Mesenchymal stem cell (in vitro differentiated cells and primary cell): ENCODE data around the gene SGTA.

Source experiments
- DNase-seq: peaks from one replicate; pipeline ENCODE4 v3.0.0-alpha.2; 2013
- H2AFZ ChIP-seq: one replicate; pipeline ENCODE4 v1.6.1; 2013; ENCODE audit warnings: low read depth, mild to moderate bottlenecking, control low read depth, inconsistent platforms, low read length, moderate library complexity
- H2AK5ac ChIP-seq: 2 replicates; pipeline ENCODE4 v1.6.1; 2013; ENCODE audit warnings: low read length, moderate library complexity, mild to moderate bottlenecking, inconsistent platforms; ENCODE audit not compliant: severe bottlenecking
- H2BK120ac ChIP-seq: one replicate; pipeline ENCODE4 v1.6.1; 2013; ENCODE audit warnings: low read depth, mild to moderate bottlenecking, inconsistent platforms, low read length, moderate library complexity
- H2BK12ac ChIP-seq, 2 experiments: one replicate each; pipeline ENCODE4 v1.6.1; 2013; ENCODE audit warnings: inconsistent platforms in 2 of 2, low read length in 2 of 2, mild to moderate bottlenecking in 2 of 2, moderate library complexity in 2 of 2, control low read depth in 1 of 2
- H2BK15ac ChIP-seq: one replicate; pipeline ENCODE4 v1.6.1; 2013; ENCODE audit warnings: mild to moderate bottlenecking, low read depth, inconsistent platforms; ENCODE audit not compliant: poor library complexity, severe bottlenecking
- H2BK5ac ChIP-seq: 2 replicates; pipeline ENCODE4 v1.6.1; 2013; ENCODE audit warnings: low read depth, mild to moderate bottlenecking, low read length, control low read depth, inconsistent platforms; ENCODE audit not compliant: poor library complexity, severe bottlenecking
- H3K14ac ChIP-seq, 2 experiments: one replicate each; pipeline ENCODE4 v1.6.1; 2013; ENCODE audit warnings: inconsistent platforms in 2 of 2, low read length in 2 of 2, control low read depth in 1 of 2, mild to moderate bottlenecking in 1 of 2, moderate library complexity in 1 of 2
- H3K18ac ChIP-seq, 2 experiments: one replicate each; pipeline ENCODE4 v1.6.1; 2013; ENCODE audit warnings: inconsistent platforms in 2 of 2, low read length in 2 of 2, control low read depth in 1 of 2, low read depth in 1 of 2, mild to moderate bottlenecking in 1 of 2
- H3K23ac ChIP-seq, 2 experiments: one replicate each; pipeline ENCODE4 v1.6.1; 2013; ENCODE audit warnings: inconsistent platforms in 2 of 2, low read length in 2 of 2, mild to moderate bottlenecking in 2 of 2, moderate library complexity in 2 of 2, control low read depth in 1 of 2
- H3K27ac ChIP-seq: 2 replicates; pipeline ENCODE4 v1.5.1; 2013; ENCODE audit warnings: mild to moderate bottlenecking, moderate library complexity, low read length, control low read depth, inconsistent platforms; ENCODE audit not compliant: poor library complexity, severe bottlenecking
- H3K27me3 ChIP-seq, 2 experiments: 2 replicates each; pipeline versions ENCODE4 v1.6.1 to v1.7.0; 2013; ENCODE audit warnings: low read length in 2 of 2, mild to moderate bottlenecking in 2 of 2, moderate library complexity in 2 of 2, control low read depth in 1 of 2, inconsistent platforms in 1 of 2; ENCODE audit not compliant: control insufficient read depth in 1 of 2, insufficient read depth in 1 of 2
- H3K36me3 ChIP-seq, 2 experiments: 2 replicates each; pipeline versions ENCODE4 v1.6.1 to v1.7.0; 2013; ENCODE audit warnings: low read length in 2 of 2, control low read depth in 1 of 2, inconsistent platforms in 1 of 2, low read depth in 1 of 2, mild to moderate bottlenecking in 1 of 2; ENCODE audit not compliant: insufficient read depth in 2 of 2, control insufficient read depth in 1 of 2
- H3K4ac ChIP-seq, 2 experiments: one replicate each; pipeline ENCODE4 v1.6.1; 2013; ENCODE audit warnings: inconsistent platforms in 2 of 2, low read length in 2 of 2, mild to moderate bottlenecking in 2 of 2, moderate library complexity in 2 of 2, control low read depth in 1 of 2, low read depth in 1 of 2
- H3K4me1 ChIP-seq: 2 replicates; pipeline ENCODE4 v1.6.1; 2013; ENCODE audit warnings: low read depth, low read length, control low read depth; ENCODE audit not compliant: control insufficient read depth, insufficient read depth
- H3K4me2 ChIP-seq: 2 replicates; pipeline ENCODE4 v1.6.1; 2013; ENCODE audit warnings: low read length, mild to moderate bottlenecking, inconsistent platforms; ENCODE audit not compliant: poor library complexity, severe bottlenecking
- H3K4me3 ChIP-seq, 2 experiments: 2 replicates each; pipeline versions ENCODE4 v1.5.1 to v1.7.0; 2013; ENCODE audit warnings: low read length in 2 of 2, mild to moderate bottlenecking in 2 of 2, control low read depth in 1 of 2, low read depth in 1 of 2; ENCODE audit not compliant: insufficient read depth in 1 of 2
- H3K79me1 ChIP-seq: replicated peaks from 2 replicates; pipeline ENCODE4 v1.6.1; 2013; ENCODE audit warnings: mild to moderate bottlenecking, control low read depth, low read length, inconsistent platforms; ENCODE audit not compliant: poor library complexity, severe bottlenecking
- H3K9ac ChIP-seq: 2 replicates; pipeline ENCODE4 v1.7.0; 2013; ENCODE audit warnings: mild to moderate bottlenecking, low read length, moderate library complexity
- H3K9me3 ChIP-seq: 2 replicates; pipeline ENCODE4 v1.7.0; 2013; ENCODE audit warnings: mild to moderate bottlenecking, low read length; ENCODE audit not compliant: control insufficient read depth
- H4K8ac ChIP-seq: one replicate; pipeline ENCODE4 v1.6.1; 2013; ENCODE audit warnings: inconsistent platforms, mild to moderate bottlenecking, low read length, moderate library complexity
- H4K91ac ChIP-seq: one replicate; pipeline ENCODE4 v1.6.1; 2013; ENCODE audit warnings: mild to moderate bottlenecking, low read length, inconsistent platforms
- WGBS: methylation state at CpG from one replicate; pipeline ENCODE4 v1.1.7; 2013; ENCODE audit warnings: mixed read lengths; 5-methylcytosine and 5-hydroxymethylcytosine counted together

SGTA gene

DNA sequence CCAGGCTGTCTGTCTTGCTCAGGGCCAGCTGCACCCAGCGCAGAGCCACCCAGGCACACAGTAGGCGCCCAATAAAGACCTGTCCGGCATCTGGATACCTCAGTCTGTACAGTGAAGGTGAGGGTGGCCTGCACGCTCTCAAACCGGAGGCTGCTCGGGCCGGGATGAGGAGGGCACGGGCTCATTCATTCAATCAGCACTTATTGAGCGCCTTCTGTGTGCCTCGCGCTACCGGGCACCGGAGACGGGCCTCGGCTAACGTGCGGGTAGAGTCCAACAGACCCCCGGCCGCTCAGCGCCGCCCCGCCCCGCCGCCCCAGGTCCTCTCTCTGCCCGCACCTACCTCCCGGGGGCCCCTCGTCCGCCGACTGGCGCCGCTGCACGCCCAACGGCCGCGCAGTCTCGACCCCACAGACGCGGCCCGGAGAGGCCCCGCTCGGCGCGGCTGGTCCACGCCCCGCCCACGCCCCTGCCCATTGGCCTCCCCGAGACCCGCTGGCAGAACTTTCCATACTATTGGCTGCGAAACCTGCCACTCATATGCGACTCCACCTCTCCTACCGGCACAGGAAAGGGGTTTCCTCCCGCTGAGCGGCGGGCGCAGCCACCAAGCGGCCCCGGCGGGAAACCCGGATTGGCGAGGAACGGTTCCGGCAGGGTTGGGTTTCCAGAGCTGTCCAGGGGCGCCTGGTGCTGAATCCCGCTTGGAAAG, 43.3 kb downstream of the SGTA start, which contains the start of gene SLC39A3:
Gene SLC39A3 (minus strand): TSS at position 416 of the 712 bp plus-strand sequence. CDS start 2,760 bp downstream, outside the sequence.
- Histone ChIP-seq H3K4ac (peak within 1 kb of the TSS in 1 of 2 experiments; percentile 60), H3K18ac (peak within 1 kb of the TSS; percentile 62 to 85), H3K27ac (peak within 1 kb of the TSS; percentile 5), H4K91ac (peak within 1 kb of the TSS; percentile 57), H3K36me3 (peaks cover 23 to 25% of the 10 kb centered on the region in 2 experiments), H2AFZ (peak within 1 kb of the TSS; percentile 66), H3K4me1 (peaks cover 10% of the 10 kb centered on the region), H3K79me1 (peaks cover 28% of the 10 kb centered on the region), H3K4me2 (peak within 1 kb of the TSS; percentile 68), H3K4me3 (peak within 1 kb of the TSS; percentile 93 to 98), H2BK12ac (no peak within 1 kb of the TSS), H2BK120ac (peak within 1 kb of the TSS; percentile 57), H3K27me3 (peaks cover 9% of the 10 kb centered on the region in 2 experiments), H2BK15ac (no peak within 1 kb of the TSS), H3K9ac (peak within 1 kb of the TSS; percentile 90), H4K8ac (peak within 1 kb of the TSS; percentile 70), H3K14ac (peak within 1 kb of the TSS in 1 of 2 experiments; percentile 86), H3K23ac (peak within 1 kb of the TSS in 1 of 2 experiments; percentile 3), H2AK5ac (no peak within 1 kb of the TSS), H2BK5ac (no peak within 1 kb of the TSS), H3K9me3 (peaks cover 4% of the 10 kb centered on the region)
- DNase-seq = peak; percentile 99
- WGBS = 1% methylated on average over 61 of the region's 64 CpGs

DNA sequence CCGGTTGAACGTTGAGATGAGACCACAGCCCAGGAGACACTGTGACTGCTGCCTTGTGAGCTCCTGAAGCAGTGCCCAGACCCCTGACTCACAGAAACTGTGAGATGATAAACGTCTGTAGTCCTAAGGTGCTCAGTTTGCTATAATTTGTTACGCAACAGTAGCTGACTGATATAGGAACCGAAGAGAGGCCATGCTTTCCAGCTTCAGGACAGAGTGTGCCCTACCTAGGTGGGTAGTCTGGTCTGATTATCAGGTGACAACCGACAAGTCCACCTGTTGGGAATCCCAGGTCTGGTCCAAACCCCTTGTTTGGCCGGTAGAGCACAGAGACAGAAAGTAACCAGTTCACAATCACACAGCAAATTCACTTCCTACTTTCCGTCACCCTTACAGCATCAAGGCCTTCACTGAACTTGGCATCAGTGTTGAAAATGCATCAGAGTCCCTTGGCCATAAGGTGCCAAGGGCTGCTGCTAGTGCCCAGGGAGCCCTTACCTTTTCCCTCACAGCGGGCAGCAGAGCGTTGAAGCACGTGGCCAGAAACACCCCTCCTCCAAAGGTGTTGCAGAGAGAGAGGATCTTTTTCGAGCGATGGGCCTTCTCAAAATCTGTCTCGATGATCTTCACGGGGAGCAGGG, 46.4 kb downstream of the SGTA start:
- no peak overlapping the region for H2BK120ac ChIP-seq
- no peak for DNase-seq
- no peak overlapping the region for H2AFZ ChIP-seq
- no peak overlapping the region for H3K4ac ChIP-seq
- H3K14ac ChIP-seq = no peak overlapping the region
- no peak overlapping the region for H3K4me3 ChIP-seq
- no peak overlapping the region for H3K23ac ChIP-seq
- H2BK15ac ChIP-seq = no peak overlapping the region
- no peak overlapping the region for H3K4me2 ChIP-seq
- H2BK12ac ChIP-seq = no peak overlapping the region
- no peak overlapping the region for H2BK5ac ChIP-seq
- no peak overlapping the region for H4K91ac ChIP-seq
- 97% methylated on average over 15 of the region's 15 CpGs for WGBS
- peaks cover 10% of the 10 kb centered on the region for H3K4me1 ChIP-seq
- H3K9ac ChIP-seq = no peak overlapping the region
- no peaks in the 10 kb centered on the region for H3K27me3 ChIP-seq
- H3K18ac ChIP-seq = no peak overlapping the region
- no peak overlapping the region for H2AK5ac ChIP-seq
- H3K79me1 ChIP-seq = peaks cover 28% of the 10 kb centered on the region
- no peak overlapping the region for H3K27ac ChIP-seq
- H3K36me3 ChIP-seq = peaks cover 26 to 54% of the 10 kb centered on the region in 2 experiments
- peaks cover 4% of the 10 kb centered on the region for H3K9me3 ChIP-seq
- no peak overlapping the region for H4K8ac ChIP-seq

DNA sequence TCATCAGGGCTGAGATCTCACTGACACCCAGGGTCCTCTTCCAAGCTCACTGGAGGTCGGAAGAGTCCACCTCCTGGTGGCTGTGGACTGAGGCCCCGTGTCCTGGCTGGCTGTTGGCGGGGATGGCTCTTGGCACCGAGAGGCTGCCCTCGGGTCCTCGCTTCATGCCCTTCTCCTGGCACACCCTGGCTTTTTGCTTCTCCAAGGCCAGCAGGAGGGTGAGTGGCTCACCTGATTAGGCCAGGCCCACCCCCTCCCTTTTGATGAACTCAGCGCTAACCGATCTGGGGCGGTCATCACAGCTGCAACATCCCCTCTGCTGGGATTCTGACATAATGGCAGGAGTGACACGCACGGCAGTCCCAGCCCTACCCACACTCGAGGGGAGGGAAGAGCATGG, 47.7 kb downstream of the SGTA start:
- DNase-seq = no peak
- Histone ChIP-seq H3K14ac (no peak overlapping the region), H3K9me3 (peaks cover 4% of the 10 kb centered on the region), H2BK5ac (no peak overlapping the region), H2BK15ac (no peak overlapping the region), H2AFZ (no peak overlapping the region), H3K36me3 (peaks cover 26 to 60% of the 10 kb centered on the region in 2 experiments), H2AK5ac (no peak overlapping the region), H3K23ac (no peak overlapping the region), H3K27me3 (no peaks in the 10 kb centered on the region), H3K18ac (no peak overlapping the region), H3K79me1 (peaks cover 28% of the 10 kb centered on the region), H2BK120ac (no peak overlapping the region), H3K9ac (no peak overlapping the region), H4K8ac (no peak overlapping the region), H3K4ac (no peak overlapping the region), H4K91ac (no peak overlapping the region), H3K4me3 (no peak overlapping the region), H3K4me2 (no peak overlapping the region), H3K4me1 (peaks cover 10% of the 10 kb centered on the region), H3K27ac (no peak overlapping the region), H2BK12ac (no peak overlapping the region)
- WGBS = 96% methylated on average over 12 of the region's 12 CpGs

DNA sequence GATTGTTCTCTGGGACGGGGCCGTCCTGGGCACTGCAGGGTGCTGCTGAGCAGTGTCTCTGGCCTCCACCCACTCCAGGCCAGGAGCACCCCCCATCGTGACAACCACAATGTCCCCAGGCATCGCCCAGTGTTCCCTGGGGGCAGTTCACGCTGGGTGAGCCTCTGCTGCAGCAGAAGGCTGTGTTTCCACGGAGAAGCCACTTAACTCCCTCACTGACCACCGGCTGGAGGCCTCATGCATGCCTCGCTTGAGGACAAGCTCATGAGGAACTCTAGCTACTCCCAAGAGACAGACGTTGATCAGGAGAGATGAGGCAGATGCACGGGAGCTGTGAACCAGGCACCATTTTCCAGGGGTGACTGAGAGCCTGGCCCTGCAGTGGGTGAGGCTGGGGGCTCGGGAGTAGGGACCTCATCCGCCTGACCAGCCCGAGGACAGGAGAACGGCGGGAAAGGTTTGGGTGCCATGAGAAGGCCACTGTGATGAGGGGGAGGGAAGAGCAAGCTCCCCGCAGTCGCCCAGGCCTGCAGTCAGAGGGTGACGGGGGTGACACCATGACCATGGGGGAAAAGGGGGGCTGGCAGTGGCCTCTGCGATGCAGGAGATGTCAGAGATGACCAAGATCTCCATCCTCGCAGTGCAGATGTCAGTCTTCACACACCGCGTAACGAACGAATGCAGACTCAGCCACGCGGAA, 48.3 kb downstream of the SGTA start:
- 96% methylated on average over 26 of the region's 26 CpGs for WGBS
- Histone ChIP-seq H3K79me1 (peaks cover 28% of the 10 kb centered on the region), H4K8ac (no peak overlapping the region), H3K4me1 (peaks cover 10% of the 10 kb centered on the region), H3K36me3 (peaks cover 26 to 60% of the 10 kb centered on the region in 2 experiments), H3K4me2 (no peak overlapping the region), H3K4me3 (no peak overlapping the region), H3K9ac (no peak overlapping the region), H3K27me3 (no peaks in the 10 kb centered on the region), H2BK120ac (no peak overlapping the region), H4K91ac (no peak overlapping the region), H2BK5ac (no peak overlapping the region), H3K23ac (no peak overlapping the region), H2AFZ (no peak overlapping the region), H3K27ac (no peak overlapping the region), H3K14ac (no peak overlapping the region), H2BK15ac (no peak overlapping the region), H3K9me3 (peaks cover 4% of the 10 kb centered on the region), H3K4ac (no peak overlapping the region), H2AK5ac (no peak overlapping the region), H3K18ac (no peak overlapping the region), H2BK12ac (no peak overlapping the region)
- DNase-seq = no peak
